ENCODE results near the gene HOXA7.

The HOXA7 gene

GRCh38 chr7:27182285-27182841 is 25.9 kb upstream of the HOXA7 start:
- DNase-seq (ENCODE audit: low spot score) = no peak

- no peak for DNase-seq (ENCODE audit: low spot score)
Observed at GRCh38 chr7:27181795-27182275, 25.4 kb upstream of the HOXA7 start.

GRCh38 chr7:27180431-27181420 is 24.3 kb upstream of the HOXA7 start:
- DNase-seq (ENCODE audit: low spot score) = no peak

- DNase-seq (ENCODE audit: low spot score) = no peak
Observed at GRCh38 chr7:27179503-27180430, 23.3 kb upstream of the HOXA7 start.

- no peak for DNase-seq (ENCODE audit: low spot score)
Observed at GRCh38 chr7:27179030-27179429, 22.6 kb upstream of the HOXA7 start.

GRCh38 chr7:27178366-27178765 is 21.9 kb upstream of the HOXA7 start:
- DNase-seq (ENCODE audit: low spot score) = no peak

GRCh38 chr7:27177795-27178320 is 21.4 kb upstream of the HOXA7 start:
- DNase-seq (ENCODE audit: low spot score) = no peak

- no peak for DNase-seq (ENCODE audit: low spot score)
Observed at GRCh38 chr7:27176962-27177794, 20.7 kb upstream of the HOXA7 start.

- DNase-seq (ENCODE audit: low spot score) = no peak
Observed at GRCh38 chr7:27176524-27176845, 20.0 kb upstream of the HOXA7 start.

GRCh38 chr7:27175626-27176523 is 19.4 kb upstream of the HOXA7 start:
- no peak for DNase-seq (ENCODE audit: low spot score)

- no peak for DNase-seq (ENCODE audit: low spot score)
Observed at GRCh38 chr7:27174874-27175625, 18.6 kb upstream of the HOXA7 start.

- DNase-seq (ENCODE audit: low spot score) = no peak
Observed at GRCh38 chr7:27173956-27174873, 17.7 kb upstream of the HOXA7 start, which contains the start of gene HOXA10. HOXA10 (minus strand) TSS chr7:27174320; CDS start chr7:27174306, 14 bp downstream.

GRCh38 chr7:27173511-27173955 is 17.1 kb upstream of the HOXA7 start:
- no peak for DNase-seq (ENCODE audit: low spot score)

- DNase-seq (ENCODE audit: low spot score) = no peak
Observed at GRCh38 chr7:27172823-27173510, 16.5 kb upstream of the HOXA7 start.

- DNase-seq (ENCODE audit: low spot score) = no peak
Observed at GRCh38 chr7:27172315-27172774, 15.9 kb upstream of the HOXA7 start.

- DNase-seq (ENCODE audit: low spot score) = no peak
Observed at GRCh38 chr7:27171637-27172314, 15.3 kb upstream of the HOXA7 start.

GRCh38 chr7:27171325-27171636 is 14.8 kb upstream of the HOXA7 start:
- no peak for DNase-seq (ENCODE audit: low spot score)

All from kidney capillary endothelial cell (primary cell).